ENCODE data around the gene CD81.

The CD81 gene

DNA sequence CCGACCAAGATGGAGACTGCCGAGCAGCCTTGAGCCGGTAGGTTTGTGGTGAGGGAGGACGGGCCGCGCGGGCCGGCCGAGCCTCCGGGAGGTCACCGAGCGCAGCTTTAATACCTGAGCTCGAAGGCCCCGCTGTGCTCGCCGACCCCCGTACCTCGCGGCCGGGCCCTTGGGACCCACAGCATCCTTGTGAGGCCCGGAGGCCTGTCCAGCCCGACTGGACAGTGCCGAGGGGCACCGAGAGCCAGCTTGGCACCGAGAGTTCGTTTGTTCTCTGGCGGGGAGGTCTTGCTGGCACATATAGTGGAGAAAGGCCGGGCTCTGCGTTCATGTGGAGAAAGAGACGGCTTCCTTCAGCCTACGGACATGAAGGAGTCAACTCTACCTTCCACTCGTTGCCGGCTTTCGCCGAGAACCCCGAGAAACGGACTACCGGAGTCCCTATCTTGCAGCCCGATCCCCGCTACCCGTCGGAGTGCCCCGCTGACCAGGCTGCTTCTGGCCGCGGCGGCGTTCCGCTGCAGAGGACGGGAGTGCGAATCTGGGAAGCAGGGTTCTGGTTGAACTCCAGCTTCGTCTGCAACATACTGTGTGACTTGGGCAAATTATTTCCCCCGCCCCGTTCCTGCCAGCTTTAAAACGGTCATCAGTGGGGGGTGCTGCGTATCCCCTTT, 23.8 kb downstream of the CD81 start:
- in situ Hi-C loops (cut with MboI; ENCODE audit: low sequenced_read_pairs) = loop anchor here (25.0 kb wide), 1 partner anchor 214 kb away; no protein-coding TSS in a partner anchor

DNA sequence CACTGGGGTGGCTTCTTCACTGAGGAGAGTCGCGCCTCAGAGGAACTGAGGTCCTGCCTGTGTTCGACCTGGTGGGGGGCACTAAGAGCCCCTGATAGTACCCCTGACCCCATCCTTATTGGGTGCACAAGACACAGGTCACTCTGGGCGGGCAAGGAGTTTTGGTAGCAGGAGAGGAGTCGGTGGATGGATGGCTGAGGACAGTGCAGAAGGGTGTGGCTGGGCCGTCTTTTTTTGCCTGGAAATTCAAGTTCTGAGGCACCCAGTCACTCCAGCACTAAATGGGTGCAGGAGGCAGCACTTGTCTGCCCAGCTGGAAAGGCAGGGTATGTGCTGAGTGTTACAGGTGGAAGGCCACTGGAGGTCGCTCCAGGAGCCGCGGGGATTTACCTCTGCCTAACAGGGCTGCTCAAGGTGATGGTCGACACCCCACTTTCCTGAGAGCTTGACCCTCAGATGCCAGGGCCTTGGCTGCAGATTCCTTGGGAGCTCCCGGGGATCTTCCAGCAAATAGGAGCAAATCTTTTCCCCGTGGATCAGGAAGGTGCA, 24.4 kb downstream of the CD81 start:
- in situ Hi-C loops (cut with MboI; ENCODE audit: low sequenced_read_pairs) = loop anchor here (25.0 kb wide), 1 partner anchor 214 kb away; no protein-coding TSS in a partner anchor

DNA sequence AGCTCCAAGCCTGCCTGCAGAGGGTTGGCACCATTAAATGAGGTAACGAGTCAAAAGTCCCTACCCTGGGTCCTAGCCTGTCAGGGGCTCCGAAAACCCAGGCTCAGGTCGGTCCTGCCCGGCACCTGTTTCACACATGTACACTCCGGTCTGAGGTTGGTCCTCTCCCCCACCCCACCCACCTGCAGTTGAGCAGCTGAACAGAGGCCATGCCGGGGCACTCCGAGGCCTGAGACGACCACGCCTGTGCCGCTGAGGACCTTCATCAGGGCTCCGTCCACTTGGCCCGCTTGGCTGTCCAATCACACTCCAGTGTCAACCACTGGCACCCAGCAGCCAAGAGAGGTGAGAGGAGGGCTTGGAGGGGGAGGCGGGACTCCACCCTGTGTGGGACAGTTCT, 25.0 kb downstream of the CD81 start:
- in situ Hi-C loops (cut with MboI; ENCODE audit: low sequenced_read_pairs) = loop anchor here (25.0 kb wide), 1 partner anchor 215 kb away; no protein-coding TSS in a partner anchor

DNA sequence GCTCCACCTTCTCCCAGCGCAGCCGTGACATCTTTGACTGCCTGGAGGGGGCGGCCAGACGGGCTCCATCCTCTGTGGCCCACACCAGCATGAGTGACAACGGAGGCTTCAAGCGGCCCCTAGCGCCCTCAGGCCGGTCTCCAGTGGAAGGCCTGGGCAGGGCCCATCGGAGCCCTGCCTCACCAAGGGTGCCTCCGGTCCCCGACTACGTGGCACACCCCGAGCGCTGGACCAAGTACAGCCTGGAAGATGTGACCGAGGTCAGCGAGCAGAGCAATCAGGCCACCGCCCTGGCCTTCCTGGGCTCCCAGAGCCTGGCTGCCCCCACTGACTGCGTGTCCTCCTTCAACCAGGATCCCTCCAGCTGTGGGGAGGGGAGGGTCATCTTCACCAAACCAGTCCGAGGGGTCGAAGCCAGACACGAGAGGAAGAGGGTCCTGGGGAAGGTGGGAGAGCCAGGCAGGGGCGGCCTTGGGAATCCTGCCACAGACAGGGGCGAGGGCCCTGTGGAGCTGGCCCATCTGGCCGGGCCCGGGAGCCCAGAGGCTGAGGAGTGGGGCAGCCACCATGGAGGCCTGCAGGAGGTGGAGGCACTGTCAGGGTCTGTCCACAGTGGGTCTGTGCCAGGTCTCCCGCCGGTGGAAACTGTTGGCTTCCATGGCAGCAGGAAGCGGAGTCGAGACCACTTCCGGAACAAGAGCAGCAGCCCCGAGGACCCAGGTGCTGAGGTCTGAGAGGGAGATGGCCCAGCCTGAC, 26.0 kb downstream of the CD81 start:
- in situ Hi-C loops (cut with MboI; ENCODE audit: low sequenced_read_pairs) = loop anchor here (25.0 kb wide), 1 partner anchor 216 kb away; no protein-coding TSS in a partner anchor

DNA sequence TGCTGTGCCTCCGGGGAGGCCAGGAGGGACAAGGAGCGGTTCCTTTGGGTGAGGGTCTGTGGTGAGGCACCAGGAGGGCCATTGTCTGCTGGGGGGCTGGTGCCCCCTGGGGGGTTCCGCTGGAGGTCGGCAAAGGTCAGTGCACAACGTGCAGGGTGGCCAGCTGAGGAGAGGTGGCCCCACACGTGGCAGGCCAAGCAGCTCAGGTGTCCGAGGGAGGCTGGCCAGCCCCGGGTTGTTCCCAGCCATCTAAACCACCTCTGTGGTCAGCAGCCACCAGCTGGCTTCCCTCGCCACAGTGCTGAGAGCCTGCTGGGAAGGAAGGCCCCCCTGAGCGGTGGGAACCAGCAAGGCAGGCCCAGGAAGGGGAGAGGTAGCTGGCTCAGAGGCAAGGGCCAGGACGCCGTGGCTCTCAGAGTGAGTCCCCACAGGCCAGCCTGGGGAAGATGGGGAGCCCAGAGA, 27.7 kb downstream of the CD81 start:
- in situ Hi-C loops (cut with MboI; ENCODE audit: low sequenced_read_pairs) = loop anchor here (25.0 kb wide), 1 partner anchor 217 kb away; no protein-coding TSS in a partner anchor

DNA sequence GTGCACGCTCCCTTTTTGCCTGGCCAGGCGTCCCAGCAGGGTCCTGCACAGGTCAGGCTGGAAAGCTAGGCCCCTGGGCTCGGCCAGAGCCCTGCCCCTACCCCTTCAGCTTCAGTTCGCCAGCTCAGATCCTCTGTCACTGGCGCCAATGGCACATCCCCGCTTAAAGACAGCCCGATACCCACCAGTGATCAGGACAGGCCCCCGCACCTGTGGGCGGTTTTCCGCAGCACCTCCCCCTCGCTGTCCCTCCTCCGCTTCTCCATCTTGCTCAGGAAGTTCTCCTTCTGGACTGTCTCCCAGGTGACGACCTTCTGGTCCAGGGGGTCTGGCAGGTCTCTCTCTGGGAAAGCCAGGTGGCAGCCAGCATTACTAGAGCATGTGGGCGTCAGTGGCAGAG, 29.3 kb downstream of the CD81 start:
- in situ Hi-C loops (cut with MboI; ENCODE audit: low sequenced_read_pairs) = loop anchor here (25.0 kb wide), 1 partner anchor 219 kb away; no protein-coding TSS in a partner anchor

DNA sequence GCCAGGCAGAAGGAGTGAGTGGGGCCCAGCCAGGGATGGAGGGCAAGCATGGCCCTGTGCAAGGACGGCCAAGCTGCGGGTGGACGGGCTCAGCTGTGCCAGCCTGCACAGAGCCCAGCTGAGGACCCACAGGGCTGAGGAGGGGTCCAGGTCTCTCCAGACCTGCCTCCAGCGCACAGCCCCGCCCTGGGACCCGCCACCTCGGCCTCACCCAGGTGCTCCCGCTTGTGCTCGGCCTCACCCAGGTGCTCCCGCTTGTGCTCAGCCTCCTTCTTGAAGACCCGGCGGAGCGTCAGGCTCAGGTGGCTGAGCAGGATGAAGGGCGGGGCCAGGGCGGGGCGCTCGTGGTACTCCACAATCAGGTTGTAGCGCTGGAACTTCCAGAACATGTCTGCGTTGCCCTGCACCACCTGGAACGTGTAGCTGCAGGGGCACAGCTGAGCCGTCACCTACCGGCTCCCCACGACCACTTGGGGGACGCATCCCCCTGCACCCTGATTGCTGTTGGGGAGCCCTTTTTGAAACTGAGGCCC, 29.8 kb downstream of the CD81 start:
- in situ Hi-C loops (cut with MboI; ENCODE audit: low sequenced_read_pairs) = loop anchor here (25.0 kb wide), 1 partner anchor 220 kb away; no protein-coding TSS in a partner anchor

DNA sequence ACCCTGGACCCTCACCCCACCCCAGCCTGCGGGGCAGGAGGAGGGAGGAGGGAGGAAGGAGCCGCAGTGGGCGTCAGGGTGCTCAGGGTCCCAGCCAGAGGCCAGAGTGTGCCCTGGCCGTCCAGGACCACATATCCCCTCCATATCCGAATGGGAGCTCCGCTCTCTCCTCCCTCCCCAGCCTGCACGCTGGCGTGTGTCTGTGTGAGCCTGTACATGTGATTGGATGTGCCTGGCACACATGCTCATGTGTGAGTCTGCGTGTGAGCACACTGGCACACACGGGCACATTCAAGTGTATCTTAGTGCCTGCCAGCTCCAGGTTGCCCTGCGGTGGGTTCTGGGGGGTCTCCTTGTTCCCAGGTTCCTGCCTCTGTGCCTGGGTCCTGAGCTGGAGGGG, 31.6 kb downstream of the CD81 start:
- in situ Hi-C loops (cut with MboI; ENCODE audit: low sequenced_read_pairs) = loop anchor here (25.0 kb wide), 1 partner anchor 221 kb away; no protein-coding TSS in a partner anchor

DNA sequence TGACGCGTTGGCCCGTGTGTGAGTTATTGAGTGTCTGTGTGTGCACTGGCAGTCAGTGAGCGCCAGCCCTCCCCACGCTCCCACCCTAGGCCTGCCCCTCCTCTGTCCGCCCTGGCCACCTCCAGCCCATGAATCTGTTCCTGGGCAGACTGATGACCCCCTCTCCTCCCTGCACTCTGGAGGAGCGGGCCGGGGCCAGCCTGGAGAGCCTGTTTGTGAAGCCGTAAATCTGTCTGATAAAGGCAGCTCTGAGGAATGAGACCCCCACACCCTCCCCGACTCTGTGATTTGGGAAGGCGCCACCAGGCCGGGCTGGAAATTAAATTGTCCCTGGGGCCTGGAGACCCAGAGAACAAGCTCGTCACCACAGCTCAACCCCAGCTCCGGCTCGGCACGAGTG, 32.0 kb downstream of the CD81 start:
- in situ Hi-C loops (cut with MboI; ENCODE audit: low sequenced_read_pairs) = loop anchor here (25.0 kb wide), 1 partner anchor 222 kb away; no protein-coding TSS in a partner anchor

DNA sequence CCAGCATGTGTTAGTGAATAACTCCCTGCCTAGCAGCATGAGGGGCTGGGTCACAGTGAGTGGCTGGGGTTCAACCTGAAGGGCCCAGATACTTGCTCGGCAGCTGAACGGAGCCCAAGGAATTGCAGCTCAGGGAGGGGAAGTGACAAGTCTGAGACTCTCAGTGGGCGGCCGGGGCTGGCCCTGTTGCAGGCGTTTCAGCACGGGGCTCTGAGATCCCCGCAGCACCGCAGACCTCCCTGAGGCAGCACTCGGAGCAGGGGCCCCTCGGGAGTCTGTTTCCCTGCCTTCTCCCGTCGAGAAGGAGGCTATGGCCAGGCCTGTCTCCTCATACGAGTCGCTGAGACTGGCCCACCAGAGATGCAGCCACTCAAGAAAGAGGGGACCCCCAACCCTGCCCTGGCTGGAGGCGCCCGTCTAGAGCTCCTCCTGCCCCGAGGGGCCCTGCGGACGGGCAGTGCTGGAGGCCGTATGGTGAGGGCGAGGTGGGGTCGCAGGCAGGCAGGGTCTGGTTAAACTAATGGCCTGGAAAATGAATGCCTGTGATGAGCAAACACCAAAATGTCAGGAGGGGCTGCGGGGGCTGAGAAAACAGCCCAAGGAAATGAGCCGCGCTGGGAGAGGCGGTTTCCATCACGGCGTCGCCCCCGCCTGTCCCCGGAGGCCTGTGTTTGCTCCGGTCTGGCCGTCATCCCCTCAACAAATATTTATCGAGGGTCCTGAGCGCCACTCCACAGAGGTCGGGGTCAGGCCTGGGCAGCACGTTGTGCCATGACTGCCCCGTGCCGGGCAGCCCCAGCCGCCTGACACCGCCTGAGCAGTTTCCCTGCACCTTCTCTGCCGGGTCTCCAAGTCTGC, 32.7 kb downstream of the CD81 start:
- in situ Hi-C loops (cut with MboI; ENCODE audit: low sequenced_read_pairs) = loop anchor here (25.0 kb wide), 1 partner anchor 223 kb away; no protein-coding TSS in a partner anchor

DNA sequence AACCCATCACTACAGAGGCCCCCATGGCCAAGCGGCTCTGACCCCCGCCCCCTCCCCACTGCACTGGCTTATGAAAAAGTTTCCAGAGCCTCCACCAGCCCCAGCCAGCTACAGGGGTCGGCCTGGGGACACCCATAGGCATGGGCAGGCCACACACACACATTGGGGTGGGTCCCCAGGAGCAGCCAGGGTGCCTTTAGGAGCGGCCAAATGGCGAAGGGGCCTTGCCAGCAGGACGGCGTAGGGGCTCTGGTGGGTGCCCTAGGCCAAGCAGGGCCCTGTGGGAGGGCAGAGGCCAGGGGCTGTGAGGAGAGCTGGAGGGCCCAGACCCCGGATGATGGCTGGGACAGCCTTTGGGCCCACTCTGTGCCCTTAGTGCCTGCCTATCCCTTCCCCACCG, 33.5 kb downstream of the CD81 start:
- in situ Hi-C loops (cut with MboI; ENCODE audit: low sequenced_read_pairs) = loop anchor here (25.0 kb wide), 1 partner anchor 223 kb away; no protein-coding TSS in a partner anchor

DNA sequence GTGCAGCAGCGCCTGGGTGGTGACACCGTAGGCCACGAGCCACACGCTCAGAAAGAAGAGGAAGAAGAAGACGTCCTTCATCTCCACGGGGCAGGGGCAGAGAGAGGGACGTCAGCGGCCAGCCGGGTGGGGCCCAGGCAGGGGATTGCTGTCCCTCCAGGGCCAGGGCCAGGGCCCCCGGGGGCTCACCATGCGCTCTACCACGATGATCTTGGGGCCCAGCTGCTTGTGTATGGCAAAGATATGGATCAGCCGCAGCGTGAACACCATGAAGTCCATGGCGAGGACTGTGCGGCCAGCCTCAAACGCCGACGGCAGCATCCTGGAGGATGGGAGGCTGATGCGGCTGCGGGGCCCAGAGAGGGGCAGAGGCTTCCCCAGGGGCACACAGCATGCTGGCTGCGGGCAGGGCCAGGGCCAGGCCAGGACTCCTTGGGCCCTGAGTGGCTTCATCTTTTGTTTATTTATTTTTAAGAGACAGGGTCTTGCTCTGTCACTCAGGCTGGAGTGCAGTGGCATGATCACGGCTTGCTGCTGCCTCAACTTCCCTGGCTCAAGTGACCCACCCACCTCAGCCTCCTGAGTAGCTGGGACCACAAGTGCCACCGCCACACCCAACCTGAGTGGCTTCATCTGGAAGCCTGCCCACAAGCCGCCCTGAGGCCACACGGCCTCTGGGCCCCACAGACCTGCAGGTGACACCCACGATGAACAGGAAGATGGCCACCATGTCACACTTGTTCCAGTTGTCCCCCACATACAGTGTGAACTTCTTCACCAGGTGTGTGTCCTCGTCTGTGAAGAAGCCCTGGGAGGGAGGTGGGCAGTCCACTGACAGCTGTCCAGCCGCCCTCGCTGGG, 34.6 kb downstream of the CD81 start:
- in situ Hi-C loops (cut with MboI; ENCODE audit: low sequenced_read_pairs) = loop anchor here (25.0 kb wide), 1 partner anchor 224 kb away; no protein-coding TSS in a partner anchor

DNA sequence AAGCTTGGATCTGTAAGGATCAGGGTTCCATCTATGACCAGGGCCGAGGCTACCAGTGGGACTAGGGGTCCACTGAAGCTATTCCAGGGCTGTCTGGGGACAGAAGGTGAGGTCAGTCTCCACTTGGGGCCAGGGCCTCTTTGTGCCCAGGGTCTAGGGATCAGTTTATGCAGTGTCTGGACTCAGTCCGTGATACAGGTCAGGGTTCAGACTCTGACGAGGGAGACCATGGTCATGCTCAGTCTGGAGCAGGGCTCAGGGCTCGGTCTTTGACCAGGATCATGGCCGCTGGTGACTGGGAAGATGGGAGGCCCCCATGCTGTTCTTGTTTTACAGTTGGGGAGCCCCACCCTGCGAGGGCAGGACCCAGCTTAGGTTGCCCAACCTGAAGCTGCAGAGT, 35.2 kb downstream of the CD81 start:
- in situ Hi-C loops (cut with MboI; ENCODE audit: low sequenced_read_pairs) = loop anchor here (25.0 kb wide), 1 partner anchor 225 kb away; no protein-coding TSS in a partner anchor

DNA sequence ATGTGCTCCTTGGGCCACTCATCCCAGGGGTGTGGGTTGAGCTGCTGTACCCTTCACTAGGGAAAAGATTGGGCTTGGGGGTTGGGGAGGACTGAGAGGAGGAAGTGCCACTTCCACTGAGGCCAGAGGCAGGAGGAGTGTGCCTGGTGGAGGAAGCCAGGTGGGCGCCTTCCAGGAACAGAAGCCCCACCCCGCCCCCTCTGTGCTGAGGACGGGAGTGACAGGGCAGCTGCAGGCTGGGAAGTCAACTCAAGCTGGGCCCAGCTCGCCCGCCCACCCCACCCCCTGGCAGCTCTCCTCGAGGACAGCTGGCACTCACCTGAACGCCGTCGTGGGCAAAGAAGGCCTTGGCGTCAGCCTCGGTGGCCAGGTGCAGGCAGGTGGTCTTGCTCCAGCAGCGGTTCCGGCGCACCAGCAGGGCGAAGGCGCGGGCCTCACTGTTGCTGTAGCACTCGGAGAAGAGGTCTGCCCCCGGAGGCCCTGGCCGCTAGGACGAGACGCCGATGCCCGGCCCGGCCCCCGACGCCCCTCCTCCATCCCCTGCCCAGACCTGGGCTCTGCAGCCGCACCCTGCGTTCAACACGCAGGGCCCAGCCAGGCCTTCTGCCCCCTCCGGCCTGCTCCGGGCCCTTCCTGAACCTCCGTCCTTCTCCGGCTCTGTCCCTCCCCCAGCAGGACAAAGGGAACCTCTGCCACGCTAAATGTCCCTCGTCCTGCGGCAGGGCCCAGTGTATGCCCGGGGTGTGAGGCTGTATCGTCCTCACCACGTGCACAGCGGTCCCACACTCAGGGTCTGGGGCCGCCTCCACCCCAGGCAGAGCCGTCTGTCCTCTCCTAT, 36.9 kb downstream of the CD81 start:
- in situ Hi-C loops (cut with MboI; ENCODE audit: low sequenced_read_pairs) = loop anchor here (25.0 kb wide), 1 partner anchor 227 kb away; no protein-coding TSS in a partner anchor

DNA sequence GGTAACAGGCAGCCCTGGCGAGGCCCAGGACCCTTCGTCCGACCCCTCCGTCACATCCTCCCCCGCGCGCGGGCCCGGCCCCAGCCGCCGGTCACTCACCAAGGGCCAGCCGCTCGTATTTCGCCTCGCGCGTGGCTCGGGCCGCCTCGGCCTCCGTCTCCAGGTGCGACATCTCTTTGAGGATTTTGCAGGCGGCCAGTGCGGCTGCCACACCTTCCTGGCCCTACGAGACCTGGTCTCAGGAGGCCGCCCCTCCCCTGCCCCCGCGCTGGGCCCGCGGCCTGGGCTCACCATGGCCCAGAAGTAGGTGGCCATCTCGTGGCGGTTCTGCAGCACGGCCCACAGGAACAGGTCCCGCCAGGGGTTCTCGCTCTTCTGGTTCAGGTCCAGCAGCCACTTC, 37.5 kb downstream of the CD81 start:
- in situ Hi-C loops (cut with MboI; ENCODE audit: low sequenced_read_pairs) = loop anchor here (25.0 kb wide), 1 partner anchor 227 kb away; no protein-coding TSS in a partner anchor

DNA sequence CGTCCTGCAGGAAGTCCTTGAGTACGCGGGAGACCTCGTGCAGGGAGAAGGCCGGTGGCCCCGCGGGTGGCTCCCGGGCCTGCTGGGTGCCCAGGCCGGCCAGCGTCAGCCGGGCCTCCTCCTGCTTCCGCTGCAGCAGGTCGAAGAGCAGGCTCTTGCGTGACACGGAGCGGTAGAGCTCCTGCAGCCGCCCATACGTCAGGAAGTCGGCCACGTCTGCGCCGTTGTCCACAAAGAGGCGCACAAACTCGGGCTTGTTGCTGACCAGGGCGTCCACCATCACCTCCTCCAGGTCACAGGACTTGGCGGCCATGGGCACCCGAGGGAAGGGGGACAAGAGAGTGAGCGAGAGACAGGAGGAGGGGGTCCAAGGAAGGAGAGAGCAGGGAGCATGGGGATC, 38.1 kb downstream of the CD81 start:
- in situ Hi-C loops (cut with MboI; ENCODE audit: low sequenced_read_pairs) = loop anchor here (25.0 kb wide), 1 partner anchor 228 kb away; no protein-coding TSS in a partner anchor

DNA sequence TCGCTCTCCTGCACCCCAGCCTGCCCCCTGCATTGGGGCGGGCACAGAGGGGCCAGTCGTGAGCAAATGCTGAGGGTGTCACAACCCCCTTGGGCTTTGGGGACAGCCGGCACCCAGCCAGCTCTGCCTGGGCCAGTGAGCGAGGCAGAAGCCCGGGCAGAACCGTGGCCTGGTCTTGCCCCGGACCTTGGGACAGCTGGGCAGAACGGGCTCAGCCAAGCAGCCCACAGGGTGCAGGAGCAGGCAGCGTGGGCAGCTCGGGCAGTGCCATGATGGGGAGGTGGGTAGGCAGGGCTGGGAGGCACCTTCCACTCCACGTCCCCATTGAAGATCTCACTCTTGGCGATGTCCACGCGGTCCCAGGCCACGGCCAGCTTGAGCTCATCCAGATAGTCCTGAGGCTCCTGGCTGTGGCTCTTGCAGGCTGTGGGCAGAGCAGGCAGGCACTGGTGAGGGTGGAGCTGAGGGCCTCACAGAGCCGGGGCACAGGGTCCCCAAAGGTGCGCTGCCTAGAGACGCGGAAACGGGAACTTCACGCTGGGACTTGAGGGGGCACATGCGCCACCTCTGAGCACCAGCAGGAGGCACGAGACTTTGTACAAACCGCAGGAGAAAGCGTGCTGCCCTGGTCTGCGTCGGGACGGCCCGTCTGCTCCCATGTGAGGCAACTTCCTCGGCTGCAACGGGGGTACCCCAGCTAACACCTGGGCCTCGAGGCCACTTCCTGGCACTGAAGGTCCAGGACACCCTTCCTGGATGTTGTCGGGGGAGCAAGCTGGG, 38.7 kb downstream of the CD81 start:
- in situ Hi-C loops (cut with MboI; ENCODE audit: low sequenced_read_pairs) = loop anchor here (25.0 kb wide), 1 partner anchor 228 kb away; no protein-coding TSS in a partner anchor

Measured in HL-60/S4 treated with phorbol 12-myristate 13-acetate at 8.2 ng/mL for 4 days and 3 days (cell line).